Measurements from ENCODE around the gene CYB5D1. TPM values are rescaled to one million over a fixed set of nuclear protein-coding genes. Genes with fewer than 3 reads are reported as not detected.

The CYB5D1 gene
- total RNA-seq, 1 donor from 2014 or later, result 4.4 TPM

- Histone ChIP-seq H3K27ac (peak overlapping the region; percentile 98), H3K4me3 (no peak overlapping the region), H3K27me3 (no peaks in the 10 kb centered on the region), H3K4me1 (peaks cover 44% of the 10 kb centered on the region), H3K36me3 (peaks cover 0 to 9% of the 10 kb centered on the region in 2 donors), H3K9me3 (no peaks in the 10 kb centered on the region)
- TF ChIP-seq POLR2AphosphoS5 (IDR thresholded peaks at IDR 0.05; ENCODE audit: insufficient read depth in 1 of 2, low read depth in 1 of 2), result no peak
- no peak for TF ChIP-seq CTCF (IDR thresholded peaks at IDR 0.05)
- TF ChIP-seq POLR2A (IDR thresholded peaks at IDR 0.05), result no peak
- intact Hi-C loops (cut with DNase I), result no loop called here
- peak in 1 of 2 donors; percentile 79 for DNase-seq (ENCODE audit: extremely low spot score in 2 of 2)
These were observed 24.3 kb downstream of the CYB5D1 start for GRCh38 chr17:7882068-7882467.

GRCh38 chr17:7882629-7883028, 24.8 kb downstream of the CYB5D1 start:
- TF ChIP-seq CTCF (IDR thresholded peaks at IDR 0.05) (no peak), POLR2AphosphoS5 (IDR thresholded peaks at IDR 0.05; ENCODE audit: insufficient read depth in 1 of 2, low read depth in 1 of 2) (peak in 1 of 2 donors; percentile 14), POLR2A (IDR thresholded peaks at IDR 0.05) (no peak)
- Histone ChIP-seq H3K36me3 (peaks cover 0 to 9% of the 10 kb centered on the region in 2 donors), H3K4me1 (peaks cover 47% of the 10 kb centered on the region), H3K27me3 (no peaks in the 10 kb centered on the region), H3K4me3 (no peak overlapping the region), H3K27ac (peak overlapping the region; percentile 98), H3K9me3 (no peaks in the 10 kb centered on the region)
- DNase-seq (ENCODE audit: extremely low spot score in 2 of 2), result peak in 1 of 2 donors; percentile 69
- intact Hi-C loops (cut with DNase I), result no loop called here

- Histone ChIP-seq H3K27me3 (no peaks in the 10 kb centered on the region), H3K9me3 (no peaks in the 10 kb centered on the region), H3K4me1 (peaks cover 58% of the 10 kb centered on the region), H3K36me3 (peaks cover 0 to 9% of the 10 kb centered on the region in 2 donors), H3K27ac (peak overlapping the region; percentile 98), H3K4me3 (peak overlapping the region; percentile 56 to 86)
- no peak for TF ChIP-seq CTCF (IDR thresholded peaks at IDR 0.05)
- TF ChIP-seq POLR2AphosphoS5 (IDR thresholded peaks at IDR 0.05; ENCODE audit: insufficient read depth in 1 of 2, low read depth in 1 of 2), result peak in 1 of 2 donors; percentile 24
- DNase-seq (ENCODE audit: extremely low spot score in 2 of 2), result no peak
- intact Hi-C loops (cut with DNase I), result no loop called here
These were observed 26.1 kb downstream of the CYB5D1 start for GRCh38 chr17:7883781-7884386.

GRCh38 chr17:7884581-7885366, 27.0 kb downstream of the CYB5D1 start:
- peaks cover 67% of the 10 kb centered on the region for H3K4me1 ChIP-seq
- DNase-seq (ENCODE audit: extremely low spot score in 2 of 2), result no peak
- TF ChIP-seq POLR2A (IDR thresholded peaks at IDR 0.05) (no peak), CTCF (IDR thresholded peaks at IDR 0.05) (no peak), POLR2AphosphoS5 (IDR thresholded peaks at IDR 0.05; ENCODE audit: insufficient read depth in 1 of 2, low read depth in 1 of 2) (no peak)

More at GRCh38 chr17:7884581-7885366, 27.0 kb downstream of the CYB5D1 start:
- Histone ChIP-seq H3K4me3 (peak overlapping the region; percentile 56 to 86), H3K9me3 (no peaks in the 10 kb centered on the region), H3K27me3 (no peaks in the 10 kb centered on the region), H3K27ac (peak overlapping the region; percentile 98), H3K36me3 (peaks cover 0 to 9% of the 10 kb centered on the region in 2 donors)
- intact Hi-C loops (cut with DNase I), result loop anchor here (5.0 kb wide), 1 partner anchor 32 kb away; no protein-coding TSS in a partner anchor

Measured in vagina (tissue), 2 donors.